Central memory CD8-positive, alpha-beta T cell (primary cell): ENCODE data around the gene IFT88.

Experiments
- ATAC-seq: fragments of 150-1000 bp; cut with Tn5 transposase; replicated peaks from 2 replicates; pipeline ENCODE4 v1.10.0; 2022; ENCODE audit warnings: mild to moderate bottlenecking, moderate FRiP score, moderate number of reproducible peaks; ENCODE audit not compliant: poor library complexity, severe bottlenecking; ENCODE audit errors: extremely low read depth
- DNase-seq, 2 donors: peaks; one replicate each; pipeline ENCODE4 v3.0.0; 2021; ENCODE audit warnings: low spot score in 2 of 2
- H3K27ac Mint-ChIP-seq: one replicate; pipeline ENCODE4 v1.8.0; 2022; ENCODE audit warnings: low read depth, mild to moderate bottlenecking, moderate library complexity, mixed read lengths
- H3K27me3 Mint-ChIP-seq: one replicate; pipeline ENCODE4 v1.8.0; 2022; ENCODE audit warnings: mixed read lengths
- H3K36me3 Mint-ChIP-seq: one replicate; pipeline ENCODE4 v1.8.0; 2022; ENCODE audit warnings: mild to moderate bottlenecking, moderate library complexity, mixed read lengths; ENCODE audit not compliant: insufficient read depth
- H3K4me1 Mint-ChIP-seq: one replicate; pipeline ENCODE4 v1.8.0; 2022; ENCODE audit warnings: mixed read lengths
- H3K4me3 Mint-ChIP-seq: one replicate; pipeline ENCODE4 v1.8.0; 2022; ENCODE audit warnings: mild to moderate bottlenecking, moderate library complexity, mixed read lengths
- H3K9me3 Mint-ChIP-seq: one replicate; pipeline ENCODE4 v1.8.0; 2022; ENCODE audit warnings: mixed read lengths

The IFT88 gene

GRCh38 chr13:20608438-20609020 lies 41.6 kb downstream of the IFT88 start:
- ATAC-seq, result no peak
- H3K27me3 Mint-ChIP-seq, result no peaks in the 10 kb centered on the region
- H3K27ac Mint-ChIP-seq, result no peak overlapping the region
- no peak for DNase-seq
- peaks cover 3% of the 10 kb centered on the region for H3K36me3 Mint-ChIP-seq
- no peak overlapping the region for H3K4me3 Mint-ChIP-seq
- no peaks in the 10 kb centered on the region for H3K4me1 Mint-ChIP-seq
- no peaks in the 10 kb centered on the region for H3K9me3 Mint-ChIP-seq

GRCh38 chr13:20609145-20609544 lies 42.2 kb downstream of the IFT88 start:
- DNase-seq, result no peak
- ATAC-seq, result no peak
- H3K27me3 Mint-ChIP-seq, result no peaks in the 10 kb centered on the region
- H3K4me1 Mint-ChIP-seq, result no peaks in the 10 kb centered on the region
- H3K27ac Mint-ChIP-seq, result no peak overlapping the region
- H3K9me3 Mint-ChIP-seq, result no peaks in the 10 kb centered on the region
- peaks cover 3% of the 10 kb centered on the region for H3K36me3 Mint-ChIP-seq
- H3K4me3 Mint-ChIP-seq, result no peak overlapping the region

- H3K27ac Mint-ChIP-seq, result no peak overlapping the region
- H3K27me3 Mint-ChIP-seq, result no peaks in the 10 kb centered on the region
- no peak for ATAC-seq
Observed at GRCh38 chr13:20610006-20610405, 43.0 kb downstream of the IFT88 start.

GRCh38 chr13:20616059-20616797 lies 49.3 kb downstream of the IFT88 start:
- Mint-ChIP-seq H3K36me3 (peaks cover 4% of the 10 kb centered on the region), H3K27ac (no peak overlapping the region), H3K27me3 (no peaks in the 10 kb centered on the region), H3K9me3 (no peaks in the 10 kb centered on the region), H3K4me3 (no peak overlapping the region), H3K4me1 (no peaks in the 10 kb centered on the region)
- DNase-seq, result no peak
- no peak for ATAC-seq

More at GRCh38 chr13:20610006-20610405, 43.0 kb downstream of the IFT88 start:
- Mint-ChIP-seq H3K4me3 (no peak overlapping the region), H3K4me1 (no peaks in the 10 kb centered on the region), H3K9me3 (no peaks in the 10 kb centered on the region), H3K36me3 (peaks cover 5% of the 10 kb centered on the region)
- no peak for DNase-seq

- Mint-ChIP-seq H3K4me1 (no peaks in the 10 kb centered on the region), H3K36me3 (peaks cover 4% of the 10 kb centered on the region), H3K27ac (no peak overlapping the region), H3K4me3 (no peak overlapping the region), H3K27me3 (no peaks in the 10 kb centered on the region), H3K9me3 (no peaks in the 10 kb centered on the region)
- DNase-seq (no peak), ATAC-seq (no peak)
Observed at GRCh38 chr13:20623000-20623399, 56.0 kb downstream of the IFT88 start.

- ATAC-seq (no peak), DNase-seq (no peak)
- H3K4me3 Mint-ChIP-seq, result no peak overlapping the region
- H3K9me3 Mint-ChIP-seq, result no peaks in the 10 kb centered on the region
- H3K36me3 Mint-ChIP-seq, result peaks cover 3% of the 10 kb centered on the region
- H3K27me3 Mint-ChIP-seq, result no peaks in the 10 kb centered on the region
- no peaks in the 10 kb centered on the region for H3K4me1 Mint-ChIP-seq
- H3K27ac Mint-ChIP-seq, result no peak overlapping the region
Observed at GRCh38 chr13:20624213-20624612, 57.3 kb downstream of the IFT88 start.

GRCh38 chr13:20633802-20634201 lies 66.8 kb downstream of the IFT88 start:
- H3K4me3 Mint-ChIP-seq, result no peak overlapping the region
- no peaks in the 10 kb centered on the region for H3K9me3 Mint-ChIP-seq
- H3K36me3 Mint-ChIP-seq, result peaks cover 2% of the 10 kb centered on the region
- no peaks in the 10 kb centered on the region for H3K27me3 Mint-ChIP-seq
- ATAC-seq (no peak), DNase-seq (no peak)
- no peak overlapping the region for H3K27ac Mint-ChIP-seq
- no peaks in the 10 kb centered on the region for H3K4me1 Mint-ChIP-seq

- Mint-ChIP-seq H3K4me3 (no peak overlapping the region), H3K27ac (no peak overlapping the region), H3K27me3 (no peaks in the 10 kb centered on the region), H3K9me3 (no peaks in the 10 kb centered on the region), H3K36me3 (peaks cover 4% of the 10 kb centered on the region), H3K4me1 (no peaks in the 10 kb centered on the region)
- ATAC-seq (no peak), DNase-seq (no peak)
Observed at GRCh38 chr13:20636079-20636478, 69.1 kb downstream of the IFT88 start.

GRCh38 chr13:20637811-20638210 lies 70.9 kb downstream of the IFT88 start:
- DNase-seq, result no peak
- no peaks in the 10 kb centered on the region for H3K4me1 Mint-ChIP-seq
- H3K9me3 Mint-ChIP-seq, result no peaks in the 10 kb centered on the region
- peaks cover 2% of the 10 kb centered on the region for H3K36me3 Mint-ChIP-seq
- no peaks in the 10 kb centered on the region for H3K27me3 Mint-ChIP-seq
- no peak for ATAC-seq
- H3K4me3 Mint-ChIP-seq, result no peak overlapping the region
- no peak overlapping the region for H3K27ac Mint-ChIP-seq

- DNase-seq (no peak), ATAC-seq (no peak)
- Mint-ChIP-seq H3K4me1 (no peaks in the 10 kb centered on the region), H3K9me3 (no peaks in the 10 kb centered on the region), H3K36me3 (peaks cover 1% of the 10 kb centered on the region), H3K4me3 (no peak overlapping the region), H3K27me3 (no peaks in the 10 kb centered on the region), H3K27ac (no peak overlapping the region)
Observed at GRCh38 chr13:20647758-20648157, 80.8 kb downstream of the IFT88 start.

GRCh38 chr13:20652946-20653345 lies 86.0 kb downstream of the IFT88 start:
- Mint-ChIP-seq H3K9me3 (no peaks in the 10 kb centered on the region), H3K27ac (no peak overlapping the region), H3K27me3 (no peaks in the 10 kb centered on the region), H3K4me1 (no peaks in the 10 kb centered on the region), H3K36me3 (no peaks in the 10 kb centered on the region), H3K4me3 (no peak overlapping the region)
- DNase-seq (no peak), ATAC-seq (no peak)

GRCh38 chr13:20654156-20654555 lies 87.2 kb downstream of the IFT88 start:
- ATAC-seq (no peak), DNase-seq (no peak)
- H3K27me3 Mint-ChIP-seq, result no peaks in the 10 kb centered on the region
- H3K4me1 Mint-ChIP-seq, result no peaks in the 10 kb centered on the region
- no peaks in the 10 kb centered on the region for H3K36me3 Mint-ChIP-seq
- no peak overlapping the region for H3K4me3 Mint-ChIP-seq
- no peak overlapping the region for H3K27ac Mint-ChIP-seq
- H3K9me3 Mint-ChIP-seq, result no peaks in the 10 kb centered on the region

GRCh38 chr13:20658451-20659040 lies 91.6 kb downstream of the IFT88 start:
- Mint-ChIP-seq H3K4me1 (no peaks in the 10 kb centered on the region), H3K9me3 (no peaks in the 10 kb centered on the region), H3K27me3 (no peaks in the 10 kb centered on the region), H3K36me3 (peaks cover 2% of the 10 kb centered on the region), H3K27ac (no peak overlapping the region), H3K4me3 (no peak overlapping the region)
- no peak for DNase-seq
- ATAC-seq, result no peak
